H1 (cell line): ENCODE data around the gene ANKUB1. TPM values are rescaled to one million over a fixed set of nuclear protein-coding genes. Genes with fewer than 3 reads are reported as not detected.

ENCODE experiments used
- CTCF ChIA-PET: fragments of 300-600 bp; sonication (Branson Sonifier 250); formaldehyde crosslinking; loops from one replicate; lab custom pipeline; 2021; ENCODE audit not compliant: partially characterized antibody; lab: Charles Lee
- POLR2A ChIA-PET: fragments of 300-600 bp; sonication (Branson Sonifier 250); formaldehyde crosslinking; loops from one replicate; lab custom pipeline; 2021; ENCODE audit warnings: inconsistent platforms; ENCODE audit not compliant: partially characterized antibody; lab: Charles Lee
- DNase-seq, 2 experiments: peaks; one replicate each; pipeline versions ENCODE4 v3.0.0 to v3.0.0-alpha.2; 2010 to 2022; ENCODE audit warnings: low spot score in 2 of 2, low read depth in 1 of 2, mixed read lengths in 1 of 2
- FAIRE-seq: peaks from 2 replicates; lab custom pipeline; 2011; peaks lifted over from hg19 to GRCh38; lab: Jason Lieb, UNC
- H2AFZ ChIP-seq: 2 replicates; pipeline ENCODE4 v1.8.1; 2012; ENCODE audit warnings: low read length, inconsistent platforms
- H2AK5ac ChIP-seq: 2 replicates; pipeline ENCODE4 v1.6.1; 2013; ENCODE audit warnings: low read depth, low read length
- H2BK120ac ChIP-seq: replicated peaks from 2 replicates; pipeline ENCODE3; 2013; ENCODE audit warnings: low read depth, low read length, inconsistent platforms
- H2BK12ac ChIP-seq: 2 replicates; pipeline ENCODE4 v1.6.1; 2013; ENCODE audit warnings: low read depth, low read length
- H2BK15ac ChIP-seq: 2 replicates; pipeline ENCODE4 v1.6.1; 2013; ENCODE audit warnings: low read length
- H2BK20ac ChIP-seq: 2 replicates; pipeline ENCODE4 v1.6.1; 2013; ENCODE audit warnings: low read length
- H2BK5ac ChIP-seq: 2 replicates; pipeline ENCODE4 v1.6.1; 2013; ENCODE audit warnings: low read depth, low read length
- H3K14ac ChIP-seq: 2 replicates; pipeline ENCODE4 v1.6.1; 2013; ENCODE audit warnings: inconsistent platforms; ENCODE audit not compliant: insufficient read length
- H3K18ac ChIP-seq: 2 replicates; pipeline ENCODE4 v1.6.1; 2013; ENCODE audit warnings: low read length; ENCODE audit errors: extremely low read depth
- H3K23ac ChIP-seq: 2 replicates; pipeline ENCODE4 v1.6.1; 2013; ENCODE audit warnings: inconsistent platforms; ENCODE audit not compliant: insufficient read length
- H3K23me2 ChIP-seq: 2 replicates; pipeline ENCODE4 v1.6.1; 2013; ENCODE audit warnings: low read depth, low read length
- H3K27ac ChIP-seq: 2 replicates; pipeline ENCODE4 v1.6.1; 2011; ENCODE audit warnings: low read depth, low read length, inconsistent platforms
- H3K27me3 ChIP-seq, 4 experiments: replicated peaks in 1 of 4; 1 replicate in 1 of 4; 2 replicates in 3 of 4; pipeline versions ENCODE4 v1.6.1 to v1.8.1; 2011 to 2013; ENCODE audit warnings: low read length in 3 of 4, mild to moderate bottlenecking in 3 of 4, inconsistent platforms in 2 of 4, mixed read lengths in 2 of 4, moderate library complexity in 1 of 4; ENCODE audit not compliant: control insufficient read depth in 3 of 4, insufficient read depth in 3 of 4; ENCODE audit errors: extremely low read depth in 1 of 4
- H3K36me3 ChIP-seq, 4 experiments: 2 replicates each; pipeline versions ENCODE4 v1.6.1 to v1.8.1; 2011 to 2013; ENCODE audit warnings: mild to moderate bottlenecking in 4 of 4, low read length in 3 of 4, moderate library complexity in 2 of 4, control low read depth in 1 of 4, inconsistent platforms in 1 of 4; ENCODE audit not compliant: insufficient read depth in 4 of 4, control insufficient read depth in 2 of 4
- H3K4ac ChIP-seq: replicated peaks from 2 replicates; pipeline ENCODE3; 2013; ENCODE audit warnings: low read length, low read depth, mixed read lengths, inconsistent platforms; ENCODE audit not compliant: insufficient read length
- H3K4me1 ChIP-seq, 4 experiments: replicated peaks in 1 of 4; 1 replicate in 1 of 4; 2 replicates in 3 of 4; pipeline versions ENCODE4 v1.6.1 to v1.8.1; 2011 to 2013; ENCODE audit warnings: low read length in 3 of 4, inconsistent platforms in 2 of 4, mixed read lengths in 1 of 4; ENCODE audit not compliant: insufficient read depth in 4 of 4, control insufficient read depth in 3 of 4
- H3K4me2 ChIP-seq, 2 experiments: 2 replicates each; pipeline versions ENCODE4 v1.6.1 to v1.8.1; 2011 to 2013; ENCODE audit warnings: low read depth in 2 of 2, low read length in 2 of 2, control low read depth in 1 of 2, inconsistent platforms in 1 of 2, mild to moderate bottlenecking in 1 of 2; ENCODE audit not compliant: insufficient read depth in 1 of 2
- H3K4me3 ChIP-seq, 4 experiments: fragments of 200-600, 300-600 bp in 1 of 4; sonication (generic), shearing (Covaris generic), sonication (Bioruptor Twin) in 1 of 4; 2 replicates each; pipeline versions ENCODE4 v1.5.1 to v1.8.1; 2011 to 2016; ENCODE audit warnings: low read length in 4 of 4, low read depth in 3 of 4, control low read depth in 2 of 4, inconsistent platforms in 2 of 4, mild to moderate bottlenecking in 2 of 4, mixed read lengths in 1 of 4, moderate library complexity in 1 of 4; ENCODE audit not compliant: insufficient read depth in 2 of 4; ENCODE audit errors: extremely low read depth in 1 of 4
- H3K56ac ChIP-seq: replicated peaks from 2 replicates; pipeline ENCODE3; 2013; ENCODE audit warnings: low read depth, mild to moderate bottlenecking, mixed read lengths, low read length, inconsistent platforms; ENCODE audit not compliant: insufficient read length
- H3K79me1 ChIP-seq: 2 replicates; pipeline ENCODE4 v1.6.1; 2013; ENCODE audit warnings: low read depth, low read length, control low read depth
- H3K79me2 ChIP-seq, 2 experiments: 2 replicates each; pipeline versions ENCODE4 v1.6.1 to v1.8.1; 2012 to 2013; ENCODE audit warnings: low read length in 2 of 2, mild to moderate bottlenecking in 2 of 2, inconsistent platforms in 1 of 2; ENCODE audit not compliant: insufficient read depth in 2 of 2, control insufficient read depth in 1 of 2
- H3K9ac ChIP-seq, 4 experiments: replicated peaks in 1 of 4; 1 replicate in 1 of 4; 2 replicates in 3 of 4; pipeline versions ENCODE4 v1.6.1 to v1.8.1; 2011 to 2013; ENCODE audit warnings: low read depth in 3 of 4, low read length in 3 of 4, control low read depth in 2 of 4, mild to moderate bottlenecking in 2 of 4, moderate library complexity in 2 of 4, inconsistent platforms in 1 of 4; ENCODE audit errors: extremely low read depth in 1 of 4
- H3K9me3 ChIP-seq, 2 experiments: 2 replicates each; pipeline versions ENCODE4 v1.6.1 to v1.8.1; 2012 to 2013; ENCODE audit warnings: mild to moderate bottlenecking in 2 of 2, moderate library complexity in 2 of 2, control low read depth in 1 of 2, inconsistent platforms in 1 of 2, low read depth in 1 of 2, low read length in 1 of 2, mixed read lengths in 1 of 2; ENCODE audit not compliant: insufficient read depth in 2 of 2
- H4K20me1 ChIP-seq, 2 experiments: replicated peaks in 1 of 2; 2 replicates each; pipeline versions ENCODE3 to v1.8.1; 2011 to 2013; ENCODE audit warnings: inconsistent platforms in 2 of 2, low read length in 2 of 2, mild to moderate bottlenecking in 1 of 2; ENCODE audit not compliant: insufficient read depth in 2 of 2, control insufficient read depth in 1 of 2
- H4K5ac ChIP-seq: 2 replicates; pipeline ENCODE4 v1.6.1; 2013; ENCODE audit warnings: low read length, low read depth, mixed read lengths, inconsistent platforms; ENCODE audit not compliant: insufficient read length
- H4K8ac ChIP-seq: 2 replicates; pipeline ENCODE4 v1.8.0; 2013; ENCODE audit warnings: mild to moderate bottlenecking, moderate library complexity, low read length, inconsistent platforms; ENCODE audit not compliant: insufficient read depth; ENCODE audit errors: extremely low read depth
- H4K91ac ChIP-seq: replicated peaks from 2 replicates; pipeline ENCODE3; 2013; ENCODE audit warnings: low read length, mixed read lengths, inconsistent platforms; ENCODE audit not compliant: insufficient read length
- CHD1 ChIP-seq: IDR thresholded peaks from 2 replicates; pipeline ENCODE4 v1.6.1; 2012; ENCODE audit warnings: low read depth, low read length, improper control_type of control experiment
- CHD2 ChIP-seq: IDR thresholded peaks from 2 replicates; pipeline ENCODE4 v1.6.1; 2012; ENCODE audit warnings: low read length, improper control_type of control experiment
- WGBS, 2 experiments: shearing (Covaris generic) in 1 of 2; methylation state at CpG; one replicate each; pipeline versions ENCODE4 v1.1.6 to v1.1.7; 2013 to 2015; ENCODE audit warnings: low lambda C conversion rate in 2 of 2, mixed read lengths in 2 of 2, inconsistent platforms in 1 of 2, low coverage in 1 of 2, missing lambda C conversion rate in 1 of 2; ENCODE audit not compliant: insufficient replicate concordance in 2 of 2, insufficient coverage in 1 of 2, insufficient read length in 1 of 2; ENCODE audit errors: extremely low coverage in 1 of 2, missing lambda C conversion rate in 1 of 2; 5-methylcytosine and 5-hydroxymethylcytosine counted together
- polyA plus RNA-seq, 7 experiments: library from polyadenylated mRNA; depleted of rRNA in 3 of 7; stranded (reverse) in 5 of 7; unstranded in 2 of 7; fragments of >200 nt in 5 of 7; fragments of 200-250 nt in 2 of 7; gene quantifications; 1 replicate in 5 of 7; 2 replicates in 1 of 7; 4 replicates in 1 of 7; pipeline versions ENCODE4 v1.2.1 to v1.2.3, GENCODE V29; 2011 to 2013; ENCODE audit warnings: missing spikeins in 2 of 7, mixed read lengths in 2 of 7
- total RNA-seq: library from RNA; stranded (reverse); fragmentation: NEBNext Ultra II Directional; extraction: Animal tissue kit (Norgen Biotek cat#: 25700); gene quantifications from 2 replicates; pipeline ENCODE4 v1.2.1, GENCODE V29; 2021

Gene ANKUB1
- total and polyA plus RNA-seq, 2 of the 8 experiments (the other 6 are each of a cell fraction or from before 2014, with no cell fraction given): not detected

GRCh38 chr3:149790698-149791097, 1.7 kb downstream of the ANKUB1 start:
- Histone ChIP-seq H2AFZ (no peak overlapping the region), H3K79me2 (no peaks in the 10 kb centered on the region), H3K14ac (no peak overlapping the region), H3K4ac (no peak overlapping the region), H2AK5ac (no peak overlapping the region), H3K4me1 (no peaks in the 10 kb centered on the region), H3K18ac (no peak overlapping the region), H4K5ac (no peak overlapping the region), H4K91ac (no peak overlapping the region), H3K4me3 (no peak overlapping the region), H3K27ac (no peak overlapping the region), H2BK12ac (no peak overlapping the region), H2BK120ac (no peak overlapping the region), H3K56ac (no peak overlapping the region), H3K4me2 (no peak overlapping the region), H2BK20ac (no peak overlapping the region), H4K8ac (no peak overlapping the region), H3K23ac (no peak overlapping the region), H3K36me3 (no peaks in the 10 kb centered on the region), H2BK5ac (no peak overlapping the region), H3K9ac (no peak overlapping the region), H2BK15ac (no peak overlapping the region), H3K9me3 (no peaks in the 10 kb centered on the region), H3K27me3 (no peaks in the 10 kb centered on the region), H4K20me1 (no peaks in the 10 kb centered on the region), H3K79me1 (no peaks in the 10 kb centered on the region), H3K23me2 (no peaks in the 10 kb centered on the region)
- CTCF ChIA-PET: interaction anchor here (1.3 to 1.7 kb wide), 2 partner anchors 12 to 18 kb away, joined by 3 to 6 read pairs; no protein-coding TSS in a partner anchor
- TF ChIP-seq CHD1 (no peak), CHD2 (no peak)
- DNase-seq: no peak
- 86% methylated on average over 3 of the region's 3 CpGs; no CpG with 5 or more reads in 1 of the 2 experiments for WGBS, 2 experiments
- POLR2A ChIA-PET: no interaction called here
- no peak for FAIRE-seq
